Natural killer cell (primary cell): ENCODE measurements around the gene GPRC5D. TPM values are rescaled to one million over a fixed set of nuclear protein-coding genes. Genes with fewer than 3 reads are reported as not detected.

Source experiments
- ATAC-seq, 3 donors: fragments of 150-1000 bp in 2 of 3; fragments of 200-7000 bp in 1 of 3; cut with Tn5 transposase; 1 replicate in 1 of 3; 2 replicates in 2 of 3; pipeline ENCODE4 v1.10.0; 2021; ENCODE audit warnings: mild to moderate bottlenecking in 2 of 3, moderate library complexity in 2 of 3
- DNase-seq, 2 donors: peaks; one replicate each; pipeline versions ENCODE4 v3.0.0 to v3.0.0-alpha.2; 2013 to 2021; ENCODE audit warnings: mixed read lengths in 1 of 2
- H3K27ac ChIP-seq: one replicate; pipeline ENCODE4 v1.5.1; 2013; ENCODE audit warnings: mild to moderate bottlenecking, low read length
- H3K27me3 ChIP-seq: one replicate; pipeline ENCODE4 v1.6.1; 2013; ENCODE audit warnings: low read length; ENCODE audit not compliant: control insufficient read depth, insufficient read depth
- H3K36me3 ChIP-seq: one replicate; pipeline ENCODE4 v1.6.1; 2013; ENCODE audit warnings: low read length; ENCODE audit not compliant: control insufficient read depth, insufficient read depth
- H3K4me1 ChIP-seq: one replicate; pipeline ENCODE4 v1.6.1; 2013; ENCODE audit warnings: low read length; ENCODE audit not compliant: control insufficient read depth, insufficient read depth
- H3K4me3 ChIP-seq: one replicate; pipeline ENCODE4 v1.5.1; 2013; ENCODE audit warnings: low read length
- H3K9me3 ChIP-seq: one replicate; pipeline ENCODE4 v1.6.1; 2013; ENCODE audit warnings: low read length; ENCODE audit not compliant: control insufficient read depth, insufficient read depth
- H3K27ac Mint-ChIP-seq, 2 donors: one replicate each; pipeline ENCODE4 v1.8.0; 2022; ENCODE audit warnings: mild to moderate bottlenecking in 2 of 2, mixed read lengths in 2 of 2, moderate library complexity in 1 of 2
- H3K27me3 Mint-ChIP-seq, 2 donors: one replicate each; pipeline ENCODE4 v1.8.0; 2022; ENCODE audit warnings: low read depth in 2 of 2, mixed read lengths in 2 of 2
- H3K36me3 Mint-ChIP-seq: one replicate; pipeline ENCODE4 v1.8.0; 2022; ENCODE audit warnings: mixed read lengths
- H3K4me1 Mint-ChIP-seq, 2 donors: one replicate each; pipeline ENCODE4 v1.8.0; 2022; ENCODE audit warnings: mixed read lengths in 2 of 2
- H3K4me3 Mint-ChIP-seq: one replicate; pipeline ENCODE4 v1.8.0; 2022; ENCODE audit warnings: mild to moderate bottlenecking, moderate library complexity, mixed read lengths
- H3K9me3 Mint-ChIP-seq, 2 donors: one replicate each; pipeline ENCODE4 v1.8.0; 2022; ENCODE audit warnings: mixed read lengths in 2 of 2
- WGBS: methylation state at CpG from one replicate; pipeline ENCODE4 v1.1.7; 2013; ENCODE audit warnings: missing lambda C conversion rate; ENCODE audit not compliant: insufficient coverage; 5-methylcytosine and 5-hydroxymethylcytosine counted together
- intact Hi-C: fragments of 100-400 bp; cut with micrococcal nuclease; formaldehyde crosslinking; loops from one replicate; pipeline ENCODE4 v1.14.2; 2022
- total RNA-seq, 4 donors: library from RNA; stranded (reverse); fragments of 120-200 nt in 1 of 4; gene quantifications; one replicate each; pipeline versions ENCODE4 v1.2.3 to v1.2.4, GENCODE V29; 2013 to 2022
- TF ChIP-seq, protein P1 (sequence below): fragments of 200-600 bp; IDR thresholded peaks from one replicate; pipeline ENCODE4 v1.8.0; 2022; ENCODE audit warnings: antibody characterized with exemption

Gene GPRC5D
- total RNA-seq, 3 donors from 2014 or later (not counting 1 experiment from before 2014, with no cell fraction given) = 5.5 TPM; not detected in 2

DNA sequence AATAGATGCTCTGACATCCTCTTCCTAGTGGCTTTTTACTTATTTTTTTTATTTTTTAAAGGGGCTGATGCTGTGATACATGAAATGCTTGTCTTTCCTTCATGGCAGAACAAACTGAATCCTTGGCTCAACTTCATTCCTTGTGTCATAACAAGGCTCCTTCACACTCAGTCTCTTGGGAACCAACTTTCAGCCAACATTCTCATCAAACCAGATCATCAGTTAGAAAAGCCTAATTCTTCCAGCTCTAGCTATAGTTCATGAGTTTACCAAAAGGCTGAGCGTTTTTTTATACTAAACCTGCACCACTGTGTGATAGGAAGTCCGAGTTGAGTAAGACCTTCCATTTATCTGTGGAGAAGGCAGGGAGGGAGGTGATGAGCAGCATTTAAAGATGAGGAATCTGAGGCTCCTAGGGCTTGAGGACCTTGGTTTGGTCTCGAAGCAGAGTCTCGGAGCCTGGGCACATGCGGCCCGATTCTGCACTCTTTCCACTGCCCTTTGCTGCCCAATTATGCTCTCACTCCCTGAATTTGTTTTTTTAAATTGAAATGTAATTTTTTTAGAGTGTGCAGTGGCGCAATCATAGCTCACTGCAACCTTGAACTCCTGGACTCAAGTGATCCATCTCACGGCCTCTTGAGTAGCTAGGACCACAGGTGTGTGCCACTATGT is 8.2 kb downstream of the GPRC5D start:
- TF ChIP-seq, protein P1, sequence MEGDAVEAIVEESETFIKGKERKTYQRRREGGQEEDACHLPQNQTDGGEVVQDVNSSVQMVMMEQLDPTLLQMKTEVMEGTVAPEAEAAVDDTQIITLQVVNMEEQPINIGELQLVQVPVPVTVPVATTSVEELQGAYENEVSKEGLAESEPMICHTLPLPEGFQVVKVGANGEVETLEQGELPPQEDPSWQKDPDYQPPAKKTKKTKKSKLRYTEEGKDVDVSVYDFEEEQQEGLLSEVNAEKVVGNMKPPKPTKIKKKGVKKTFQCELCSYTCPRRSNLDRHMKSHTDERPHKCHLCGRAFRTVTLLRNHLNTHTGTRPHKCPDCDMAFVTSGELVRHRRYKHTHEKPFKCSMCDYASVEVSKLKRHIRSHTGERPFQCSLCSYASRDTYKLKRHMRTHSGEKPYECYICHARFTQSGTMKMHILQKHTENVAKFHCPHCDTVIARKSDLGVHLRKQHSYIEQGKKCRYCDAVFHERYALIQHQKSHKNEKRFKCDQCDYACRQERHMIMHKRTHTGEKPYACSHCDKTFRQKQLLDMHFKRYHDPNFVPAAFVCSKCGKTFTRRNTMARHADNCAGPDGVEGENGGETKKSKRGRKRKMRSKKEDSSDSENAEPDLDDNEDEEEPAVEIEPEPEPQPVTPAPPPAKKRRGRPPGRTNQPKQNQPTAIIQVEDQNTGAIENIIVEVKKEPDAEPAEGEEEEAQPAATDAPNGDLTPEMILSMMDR = no peak
- Mint-ChIP-seq H3K27ac (no peak overlapping the region), H3K4me1 (no peaks in the 10 kb centered on the region), H3K4me3 (no peak overlapping the region), H3K36me3 (no peaks in the 10 kb centered on the region), H3K27me3 (peaks cover 7 to 12% of the 10 kb centered on the region in 2 donors), H3K9me3 (no peaks in the 10 kb centered on the region)
- 92% methylated on average over 8 of the region's 8 CpGs for WGBS
- H3K27me3 ChIP-seq = no peaks in the 10 kb centered on the region
- H3K36me3 ChIP-seq = no peaks in the 10 kb centered on the region
- H3K9me3 ChIP-seq = no peaks in the 10 kb centered on the region
- ATAC-seq (no peak), DNase-seq (no peak)
- H3K4me3 ChIP-seq = no peak overlapping the region
- intact Hi-C loops = no loop called here
- no peaks in the 10 kb centered on the region for H3K4me1 ChIP-seq
- no peak overlapping the region for H3K27ac ChIP-seq

DNA sequence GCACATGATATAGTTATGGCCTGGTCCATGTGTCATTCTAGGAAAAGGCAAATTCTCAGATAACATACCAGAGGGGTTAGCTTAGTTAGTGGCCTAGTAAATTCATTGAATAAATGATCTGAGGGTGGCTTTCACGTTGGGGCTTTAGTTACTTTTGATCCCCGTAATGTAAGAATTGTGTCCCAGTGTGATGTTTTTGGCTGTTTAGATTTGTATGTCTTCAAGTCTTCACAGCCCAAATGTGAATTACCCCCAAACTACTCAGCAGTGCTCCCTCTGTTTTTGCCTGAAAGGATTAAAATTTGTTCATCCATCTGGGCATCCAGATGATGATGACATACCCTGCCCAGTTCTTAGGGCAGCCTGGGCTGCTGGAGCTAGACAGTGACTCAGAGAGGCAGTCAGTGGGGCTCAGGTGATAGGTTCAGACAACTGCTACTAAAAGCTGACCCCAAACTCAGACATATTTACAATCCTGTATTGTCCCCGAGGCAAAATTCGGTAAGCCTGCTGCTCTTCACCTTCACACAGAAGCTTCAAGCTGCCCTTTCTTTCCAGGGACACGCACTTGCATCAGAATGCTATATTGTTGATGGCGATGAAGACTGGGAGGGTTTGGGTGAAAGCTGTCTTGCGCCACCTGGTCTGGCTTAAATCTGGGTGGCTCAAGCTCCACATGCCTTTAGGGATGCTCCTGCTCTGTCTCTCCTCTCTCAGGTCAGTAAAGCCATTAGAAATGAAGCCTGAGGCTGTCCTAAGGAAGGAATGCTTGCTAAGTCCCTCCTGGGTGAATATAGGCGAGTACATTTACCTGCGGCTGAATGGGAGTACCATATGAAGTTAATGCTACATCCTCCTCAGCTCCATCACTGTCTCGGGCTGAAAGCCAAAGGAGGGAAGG is 10.3 kb downstream of the GPRC5D start:
- peaks cover 4 to 7% of the 10 kb centered on the region in 2 donors for H3K27me3 Mint-ChIP-seq
- no peaks in the 10 kb centered on the region for H3K27me3 ChIP-seq
- H3K27ac Mint-ChIP-seq = no peak overlapping the region
- no peak overlapping the region for H3K4me3 ChIP-seq
- H3K4me1 ChIP-seq = no peaks in the 10 kb centered on the region
- no peaks in the 10 kb centered on the region for H3K36me3 Mint-ChIP-seq
- TF ChIP-seq, protein P1 = no peak
- H3K27ac ChIP-seq = no peak overlapping the region
- no peaks in the 10 kb centered on the region for H3K4me1 Mint-ChIP-seq
- ATAC-seq (no peak), DNase-seq (no peak)
- H3K4me3 Mint-ChIP-seq = no peak overlapping the region
- no peaks in the 10 kb centered on the region for H3K9me3 Mint-ChIP-seq
- intact Hi-C loops = no loop called here
- H3K9me3 ChIP-seq = no peaks in the 10 kb centered on the region
- 85% methylated on average over 8 of the region's 10 CpGs for WGBS
- no peaks in the 10 kb centered on the region for H3K36me3 ChIP-seq

DNA sequence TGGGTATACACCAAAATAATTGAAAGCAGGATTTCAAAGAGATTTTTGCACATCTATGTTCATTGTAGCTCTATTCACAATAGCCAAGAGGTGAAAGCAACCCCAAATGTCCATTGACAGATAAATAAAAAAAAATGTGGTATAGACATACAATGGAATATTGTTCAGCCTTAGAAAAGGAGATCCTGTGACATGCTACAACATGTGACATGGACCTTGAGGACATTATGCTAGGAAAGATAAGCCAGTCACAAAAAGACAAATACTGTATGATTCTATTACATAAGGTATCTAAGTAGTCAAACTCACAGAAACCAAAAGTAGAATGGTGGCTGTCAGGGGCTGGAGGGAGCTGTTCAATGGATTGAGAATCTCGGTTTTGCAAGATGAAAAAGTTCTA is 12.1 kb downstream of the GPRC5D start:
- no peak for ATAC-seq
- no peaks in the 10 kb centered on the region for H3K36me3 Mint-ChIP-seq

More for the DNA sequence above, 12.1 kb downstream of the GPRC5D start:
- TF ChIP-seq, protein P1 = no peak
- intact Hi-C loops = no loop called here
- H3K27ac Mint-ChIP-seq = no peak overlapping the region
- H3K9me3 ChIP-seq = no peaks in the 10 kb centered on the region
- 78% methylated on average over 1 of the region's 1 CpG for WGBS
- DNase-seq = no peak
- no peaks in the 10 kb centered on the region for H3K27me3 ChIP-seq
- H3K4me3 ChIP-seq = no peak overlapping the region
- no peaks in the 10 kb centered on the region for H3K9me3 Mint-ChIP-seq
- no peak overlapping the region for H3K27ac ChIP-seq
- no peaks in the 10 kb centered on the region for H3K36me3 ChIP-seq
- no peak overlapping the region for H3K4me3 Mint-ChIP-seq
- no peaks in the 10 kb centered on the region for H3K4me1 Mint-ChIP-seq
- no peaks in the 10 kb centered on the region for H3K4me1 ChIP-seq
- H3K27me3 Mint-ChIP-seq = peaks cover 0 to 6% of the 10 kb centered on the region in 2 donors
